Suprapubic skin (tissue), 4 donors: Measurements from ENCODE around the gene NES. TPM values are rescaled to one million over a fixed set of nuclear protein-coding genes. Genes with fewer than 3 reads are reported as not detected.

Experiments
- DNase-seq, 2 donors: peaks; one replicate each; pipeline ENCODE4 v3.0.0-alpha.2; 2019; ENCODE audit warnings: low spot score in 2 of 2
- H3K27ac ChIP-seq: fragments of 200-600 bp; sonication (generic); one replicate; pipeline ENCODE4 v1.5.1; 2019
- H3K27me3 ChIP-seq: fragments of 200-600 bp; sonication (generic); one replicate; pipeline ENCODE4 v1.5.1; 2019
- H3K36me3 ChIP-seq: fragments of 200-600 bp; sonication (generic); one replicate; pipeline ENCODE4 v1.5.1; 2019
- H3K4me1 ChIP-seq: fragments of 200-600 bp; sonication (generic); one replicate; pipeline ENCODE4 v1.5.1; 2019
- H3K4me3 ChIP-seq: fragments of 200-600 bp; sonication (generic); one replicate; pipeline ENCODE4 v1.5.1; 2019; ENCODE audit warnings: mild to moderate bottlenecking
- H3K9me3 ChIP-seq: fragments of 200-600 bp; sonication (generic); one replicate; pipeline ENCODE4 v1.5.1; 2019
- EP300 ChIP-seq: sonication (generic); formaldehyde crosslinking; IDR thresholded peaks from one replicate; pipeline ENCODE4 v1.6.1; 2017; ENCODE audit warnings: antibody characterized with exemption
- POLR2A ChIP-seq, 2 donors: fragments of 450-650 bp; IDR thresholded peaks; one replicate each; pipeline ENCODE4 v1.6.1; 2017; ENCODE audit warnings: antibody characterized with exemption in 2 of 2, mild to moderate bottlenecking in 2 of 2, moderate library complexity in 2 of 2
- POLR2AphosphoS5 ChIP-seq, 3 donors: sonication (generic); formaldehyde crosslinking; IDR thresholded peaks; one replicate each; pipeline ENCODE4 v1.6.1; 2017; ENCODE audit warnings: antibody characterized with exemption in 3 of 3
- WGBS: methylation state at CpG from one replicate; pipeline ENCODE4 v1.1.5; 2018; 5-methylcytosine and 5-hydroxymethylcytosine counted together
- total RNA-seq, 4 donors: library from RNA; depleted of rRNA; stranded (reverse); fragments of >200 nt; gene quantifications; one replicate each; pipeline ENCODE4 v1.1.0, GENCODE V29; 2016
- TF ChIP-seq, protein P1 (sequence below), 2 donors: fragments of 200-600 bp in 1 of 2; fragments of 450-650 bp in 1 of 2; sonication (generic) in 1 of 2; IDR thresholded peaks; one replicate each; pipeline ENCODE4 v1.5.1; 2016 to 2019; ENCODE audit warnings: antibody characterized with exemption in 2 of 2, mild to moderate bottlenecking in 1 of 2, moderate library complexity in 1 of 2

NES gene
- total RNA-seq, 4 donors from 2014 or later: 1.9 to 7.4 (median 4.8) TPM

DNA sequence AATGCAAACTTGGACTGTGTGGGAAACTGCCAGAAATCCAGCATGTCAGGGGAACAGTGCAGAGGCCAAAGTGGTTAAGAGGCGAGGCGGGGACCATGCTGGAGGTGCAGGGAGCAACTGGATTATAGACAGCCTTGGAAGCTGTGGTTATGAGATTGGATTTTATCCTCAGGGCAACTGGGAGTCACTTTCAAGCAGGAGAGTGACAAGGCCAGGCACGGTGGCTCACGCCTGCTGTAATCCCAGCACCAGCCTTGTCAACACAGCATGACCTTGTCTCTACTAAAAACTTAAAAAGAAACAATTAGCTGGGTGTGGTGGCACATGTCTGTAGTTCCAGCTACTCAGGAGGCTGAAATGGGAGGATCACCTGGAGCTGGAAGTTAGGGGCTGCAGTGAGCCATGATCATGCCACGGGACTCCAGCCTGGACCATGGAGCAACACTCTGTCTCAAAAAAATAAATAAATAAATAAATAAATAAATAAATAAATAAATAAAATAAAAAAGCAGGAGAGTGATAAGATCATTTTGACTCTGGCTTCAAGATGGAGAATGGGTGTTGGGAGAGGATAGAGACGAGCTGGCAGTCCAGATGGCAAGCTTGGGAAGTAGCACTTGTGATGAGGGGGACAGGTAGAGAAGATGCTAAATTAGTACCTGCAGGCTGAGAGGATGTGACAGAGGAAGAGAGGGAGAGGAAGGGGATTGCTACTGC, 54.5 kb downstream of the NES start:
- no peak overlapping the region for H3K27ac ChIP-seq
- no peaks in the 10 kb centered on the region for H3K9me3 ChIP-seq
- peaks cover 91% of the 10 kb centered on the region for H3K27me3 ChIP-seq
- TF ChIP-seq, protein P1, sequence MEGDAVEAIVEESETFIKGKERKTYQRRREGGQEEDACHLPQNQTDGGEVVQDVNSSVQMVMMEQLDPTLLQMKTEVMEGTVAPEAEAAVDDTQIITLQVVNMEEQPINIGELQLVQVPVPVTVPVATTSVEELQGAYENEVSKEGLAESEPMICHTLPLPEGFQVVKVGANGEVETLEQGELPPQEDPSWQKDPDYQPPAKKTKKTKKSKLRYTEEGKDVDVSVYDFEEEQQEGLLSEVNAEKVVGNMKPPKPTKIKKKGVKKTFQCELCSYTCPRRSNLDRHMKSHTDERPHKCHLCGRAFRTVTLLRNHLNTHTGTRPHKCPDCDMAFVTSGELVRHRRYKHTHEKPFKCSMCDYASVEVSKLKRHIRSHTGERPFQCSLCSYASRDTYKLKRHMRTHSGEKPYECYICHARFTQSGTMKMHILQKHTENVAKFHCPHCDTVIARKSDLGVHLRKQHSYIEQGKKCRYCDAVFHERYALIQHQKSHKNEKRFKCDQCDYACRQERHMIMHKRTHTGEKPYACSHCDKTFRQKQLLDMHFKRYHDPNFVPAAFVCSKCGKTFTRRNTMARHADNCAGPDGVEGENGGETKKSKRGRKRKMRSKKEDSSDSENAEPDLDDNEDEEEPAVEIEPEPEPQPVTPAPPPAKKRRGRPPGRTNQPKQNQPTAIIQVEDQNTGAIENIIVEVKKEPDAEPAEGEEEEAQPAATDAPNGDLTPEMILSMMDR (IDR thresholded peaks at IDR 0.05): no peak
- TF ChIP-seq POLR2AphosphoS5 (IDR thresholded peaks at IDR 0.05) (no peak), EP300 (no peak), POLR2A (IDR thresholded peaks at IDR 0.05) (no peak)
- WGBS: 74% methylated on average over 6 of the region's 6 CpGs
- no peak overlapping the region for H3K4me3 ChIP-seq
- no peak for DNase-seq
- no peaks in the 10 kb centered on the region for H3K36me3 ChIP-seq
- peaks cover 21% of the 10 kb centered on the region for H3K4me1 ChIP-seq

DNA sequence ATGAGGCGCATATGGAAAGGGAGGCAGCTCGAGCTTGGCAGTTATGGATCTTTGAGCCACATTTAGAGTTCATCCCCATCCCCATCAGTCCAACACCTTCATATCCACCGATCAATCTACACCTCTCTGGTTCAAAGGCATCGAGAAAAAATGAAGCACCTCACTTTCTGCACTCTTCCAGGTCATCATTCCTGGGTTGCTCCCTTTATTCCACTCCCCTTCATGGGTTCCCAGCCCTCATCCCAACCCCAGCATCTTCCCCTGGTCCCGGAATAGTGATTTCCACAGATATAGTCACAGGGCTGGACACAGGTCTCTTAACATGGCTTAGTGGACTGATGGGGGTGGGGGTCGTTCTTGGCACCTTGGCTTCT, 57.6 kb downstream of the NES start:
- DNase-seq: no peak
- 21% methylated on average over 6 of the region's 6 CpGs for WGBS
- Histone ChIP-seq H3K27ac (no peak overlapping the region), H3K4me3 (no peak overlapping the region), H3K36me3 (no peaks in the 10 kb centered on the region), H3K27me3 (peaks cover 69% of the 10 kb centered on the region), H3K9me3 (no peaks in the 10 kb centered on the region), H3K4me1 (peaks cover 10% of the 10 kb centered on the region)
- TF ChIP-seq POLR2AphosphoS5 (IDR thresholded peaks at IDR 0.05) (no peak), POLR2A (IDR thresholded peaks at IDR 0.05) (no peak)
- TF ChIP-seq, protein P1 (IDR thresholded peaks at IDR 0.05): no peak

DNA sequence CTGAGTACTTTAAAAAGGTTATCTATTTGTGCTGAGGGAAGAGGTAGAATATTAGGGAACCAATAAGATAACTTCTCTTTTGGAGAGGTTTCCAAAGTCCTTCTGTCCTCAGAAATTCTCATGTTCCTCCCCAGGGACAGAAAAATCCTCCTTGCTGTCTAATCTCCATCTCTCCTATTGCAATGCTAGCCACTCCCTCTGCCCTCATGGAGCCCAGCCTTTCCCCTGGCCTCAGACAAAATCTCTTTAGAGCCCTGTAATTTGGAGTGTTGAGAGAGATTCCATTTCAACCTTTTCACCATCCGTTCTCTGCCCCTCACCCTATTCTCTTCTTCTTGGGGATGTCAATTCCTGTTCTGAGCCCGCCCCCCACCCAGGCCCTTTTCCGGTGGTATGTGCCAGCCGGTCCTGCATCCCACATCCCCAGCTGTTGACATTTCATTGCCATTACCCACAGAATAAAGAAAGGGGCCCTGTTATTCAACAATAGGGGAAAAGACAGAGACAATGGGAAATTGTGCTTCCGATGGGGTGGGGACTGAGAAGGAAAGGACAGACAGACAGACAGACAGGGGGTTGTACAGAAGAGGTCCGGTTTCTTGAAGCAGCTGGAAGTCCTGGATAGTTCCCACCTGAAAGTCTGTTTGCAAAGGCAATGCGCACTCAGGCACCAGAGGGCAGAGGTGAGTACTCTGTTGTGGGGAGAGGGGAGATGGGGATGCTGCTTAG, 58.2 kb downstream of the NES start, which contains the start of gene HAPLN2:
TSS of gene HAPLN2 (plus strand) at position 563 of the 729 bp plus-strand sequence. CDS start 4,076 bp downstream, outside the sequence.
- 8% methylated on average over 7 of the region's 7 CpGs for WGBS
- Histone ChIP-seq H3K4me1 (peaks cover 4% of the 10 kb centered on the region), H3K4me3 (no peak within 1 kb of the TSS), H3K27me3 (peaks cover 64% of the 10 kb centered on the region), H3K27ac (no peak within 1 kb of the TSS), H3K36me3 (no peaks in the 10 kb centered on the region), H3K9me3 (no peaks in the 10 kb centered on the region)
- TF ChIP-seq POLR2A (IDR thresholded peaks at IDR 0.05) (no peak), POLR2AphosphoS5 (IDR thresholded peaks at IDR 0.05) (no peak)
- TF ChIP-seq, protein P1 (IDR thresholded peaks at IDR 0.05): peak in 1 of 2 donors; percentile 22
- DNase-seq: no peak

Other genes starting within 250 kb of the NES start
- 10 to 100 TPM; 61.7 to 73.5 (median 67.1) TPM for gene MEF2D, start 176.6 kb downstream of the NES start, total RNA-seq
- gene IQGAP3, start 104.8 kb downstream of the NES start, total RNA-seq: 1 to 10 TPM; 2.2 to 5.7 (median 4.5) TPM
- not detected for gene TTC24, start 97.7 kb downstream of the NES start, total RNA-seq
- gene NAXE, start 85.6 kb downstream of the NES start, total RNA-seq: 10 to 100 TPM; 42.7 to 80.8 (median 63.3) TPM
- gene GPATCH4, start 75.9 kb downstream of the NES start, total RNA-seq: 10 to 100 TPM; 15.9 to 25.1 (median 20.5) TPM
- gene HAPLN2, start 58.0 kb downstream of the NES start, total RNA-seq: 1 to 10 TPM in 2 of 4 donors, not detected in 2; 1.0 to 2.9 TPM
- 10 to 100 TPM; 17.8 to 41.2 (median 29.4) TPM for gene BCAN, start 35.3 kb downstream of the NES start, total RNA-seq
- gene CRABP2, start 28.2 kb upstream of the NES start, total RNA-seq: 10 to 100 TPM; 38.4 to 98.0 (median 68.2) TPM
- 10 to 100 TPM; 20.7 to 40.3 (median 34.2) TPM for gene METTL25B, start 51.1 kb upstream of the NES start, total RNA-seq
- 10 to 100 TPM; 33.8 to 59.6 (median 38.9) TPM for gene ISG20L2, start 51.4 kb upstream of the NES start, total RNA-seq
- 10 to 100 TPM; 33.6 to 66.6 (median 55.0) TPM for gene MRPL24, start 63.7 kb upstream of the NES start, total RNA-seq
- 100 to 1,000 TPM; 178 to 250 (median 210) TPM for gene HDGF, start 74.3 kb upstream of the NES start, total RNA-seq
- gene PRCC, start 90.1 kb upstream of the NES start, total RNA-seq: 10 to 100 TPM; 39.1 to 50.1 (median 43.3) TPM
- under 1 TPM in 2 of 4 donors, not detected in 2; 0.29 to 0.48 TPM for gene SH2D2A, start 139.4 kb upstream of the NES start, total RNA-seq
- gene INSRR, start 181.7 kb upstream of the NES start, total RNA-seq: not detected
- under 1 TPM in 1 of 4 donors, not detected in 3; 0.32 TPM for gene NTRK1, start 183.5 kb upstream of the NES start, total RNA-seq
- gene PEAR1, start 216.3 kb upstream of the NES start, total RNA-seq: 1 to 10 TPM; 2.4 to 5.7 (median 3.8) TPM
- gene LRRC71, start 243.2 kb upstream of the NES start, total RNA-seq: not detected